Right lobe of liver (tissue), 4 donors: Measurements from ENCODE around the gene ZBTB2.

ENCODE experiments used
- POLR2A ChIP-seq: fragments of 450-650 bp; IDR thresholded peaks from one replicate; pipeline ENCODE4 v1.6.1; 2017; ENCODE audit warnings: antibody characterized with exemption, mild to moderate bottlenecking
- TF ChIP-seq, protein P1 (sequence below), 4 donors: fragments of 200-600 bp in 3 of 4; fragments of 450-650 bp in 1 of 4; IDR thresholded peaks; one replicate each; pipeline versions ENCODE4 v1.5.1 to v1.8.0; 2016 to 2022; ENCODE audit warnings: antibody characterized with exemption in 4 of 4, mild to moderate bottlenecking in 2 of 4
- donor health status: DM: no; HTN: no; CAD: no.
- donor health status: DM: no; HTN: no; CAD: no.
- donor health status: DM: no; HTN: yes; CAD: no.

GRCh38 chr6:151440498-151440897 is 49.1 kb upstream of the ZBTB2 start:
- TF ChIP-seq, protein P1, sequence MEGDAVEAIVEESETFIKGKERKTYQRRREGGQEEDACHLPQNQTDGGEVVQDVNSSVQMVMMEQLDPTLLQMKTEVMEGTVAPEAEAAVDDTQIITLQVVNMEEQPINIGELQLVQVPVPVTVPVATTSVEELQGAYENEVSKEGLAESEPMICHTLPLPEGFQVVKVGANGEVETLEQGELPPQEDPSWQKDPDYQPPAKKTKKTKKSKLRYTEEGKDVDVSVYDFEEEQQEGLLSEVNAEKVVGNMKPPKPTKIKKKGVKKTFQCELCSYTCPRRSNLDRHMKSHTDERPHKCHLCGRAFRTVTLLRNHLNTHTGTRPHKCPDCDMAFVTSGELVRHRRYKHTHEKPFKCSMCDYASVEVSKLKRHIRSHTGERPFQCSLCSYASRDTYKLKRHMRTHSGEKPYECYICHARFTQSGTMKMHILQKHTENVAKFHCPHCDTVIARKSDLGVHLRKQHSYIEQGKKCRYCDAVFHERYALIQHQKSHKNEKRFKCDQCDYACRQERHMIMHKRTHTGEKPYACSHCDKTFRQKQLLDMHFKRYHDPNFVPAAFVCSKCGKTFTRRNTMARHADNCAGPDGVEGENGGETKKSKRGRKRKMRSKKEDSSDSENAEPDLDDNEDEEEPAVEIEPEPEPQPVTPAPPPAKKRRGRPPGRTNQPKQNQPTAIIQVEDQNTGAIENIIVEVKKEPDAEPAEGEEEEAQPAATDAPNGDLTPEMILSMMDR (IDR thresholded peaks at IDR 0.05), result no peak
- no peak for TF ChIP-seq POLR2A
